ENCODE data around the gene USH1C. TPM values are rescaled to one million over a fixed set of nuclear protein-coding genes. Genes with fewer than 3 reads are reported as not detected.
A peak's percentile ranks its signal among the peaks of the same experiment; 100 is the strongest.

Gene USH1C
- total and polyA plus RNA-seq, 3 donors from 2014 or later: 1.2 to 3.7 (median 1.2) TPM

DNA sequence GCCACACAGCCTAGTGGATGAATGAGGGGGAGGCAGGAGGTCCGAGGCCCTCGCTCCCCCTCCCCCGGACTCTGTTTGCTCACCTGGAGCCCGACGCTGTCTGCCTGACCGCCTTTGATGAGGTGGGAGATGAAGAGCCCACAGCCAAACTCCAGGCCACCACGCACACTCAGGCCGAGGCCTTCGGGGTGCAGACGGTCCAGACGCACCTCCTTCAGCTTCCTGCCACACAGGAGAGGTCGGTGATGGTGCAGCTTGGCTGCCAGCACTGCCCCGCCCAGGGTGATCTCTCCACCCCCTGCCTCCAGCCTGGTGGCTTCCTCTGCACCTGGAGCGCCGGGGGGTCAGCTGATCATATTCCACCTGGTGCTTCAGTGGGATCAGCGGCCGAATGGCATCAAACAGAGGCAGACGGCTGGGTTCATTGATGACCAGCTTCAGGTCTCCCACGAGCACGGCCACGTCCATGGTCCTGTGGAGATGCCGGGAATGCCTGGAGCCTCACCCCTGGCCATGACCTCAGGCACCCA lies 13.1 kb downstream of the USH1C start:
- WGBS, 2 donors: 86% methylated on average over 22 of the region's 22 CpGs; no CpG with 5 or more reads in 1 of the 2 donors
- intact Hi-C loops (cut with DNase I; ENCODE audit: low total_unique reads): no loop called here
- no peak overlapping the region for H3K4me3 ChIP-seq

DNA sequence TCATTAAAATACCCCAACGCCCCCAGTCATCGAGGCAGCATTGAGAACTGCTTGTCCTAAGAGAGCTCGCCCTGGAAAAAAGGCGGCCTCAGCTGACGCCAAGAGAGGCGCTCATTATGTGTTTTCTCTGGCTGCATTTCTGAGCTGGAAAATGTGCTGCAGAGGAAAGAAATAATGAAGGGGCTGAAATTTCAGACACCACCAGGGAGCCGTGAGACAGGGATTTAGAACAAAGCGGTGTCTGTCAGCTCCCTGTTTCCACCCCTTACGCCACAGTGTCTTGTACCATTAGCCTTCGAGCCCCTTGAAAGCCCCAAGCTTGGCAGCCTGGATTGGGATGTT lies 14.4 kb downstream of the USH1C start:
- no peak for TF ChIP-seq POLR2A (IDR thresholded peaks at IDR 0.05)
- TF ChIP-seq, protein P1, sequence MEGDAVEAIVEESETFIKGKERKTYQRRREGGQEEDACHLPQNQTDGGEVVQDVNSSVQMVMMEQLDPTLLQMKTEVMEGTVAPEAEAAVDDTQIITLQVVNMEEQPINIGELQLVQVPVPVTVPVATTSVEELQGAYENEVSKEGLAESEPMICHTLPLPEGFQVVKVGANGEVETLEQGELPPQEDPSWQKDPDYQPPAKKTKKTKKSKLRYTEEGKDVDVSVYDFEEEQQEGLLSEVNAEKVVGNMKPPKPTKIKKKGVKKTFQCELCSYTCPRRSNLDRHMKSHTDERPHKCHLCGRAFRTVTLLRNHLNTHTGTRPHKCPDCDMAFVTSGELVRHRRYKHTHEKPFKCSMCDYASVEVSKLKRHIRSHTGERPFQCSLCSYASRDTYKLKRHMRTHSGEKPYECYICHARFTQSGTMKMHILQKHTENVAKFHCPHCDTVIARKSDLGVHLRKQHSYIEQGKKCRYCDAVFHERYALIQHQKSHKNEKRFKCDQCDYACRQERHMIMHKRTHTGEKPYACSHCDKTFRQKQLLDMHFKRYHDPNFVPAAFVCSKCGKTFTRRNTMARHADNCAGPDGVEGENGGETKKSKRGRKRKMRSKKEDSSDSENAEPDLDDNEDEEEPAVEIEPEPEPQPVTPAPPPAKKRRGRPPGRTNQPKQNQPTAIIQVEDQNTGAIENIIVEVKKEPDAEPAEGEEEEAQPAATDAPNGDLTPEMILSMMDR (IDR thresholded peaks at IDR 0.05): no peak
- Histone ChIP-seq H3K36me3 (ENCODE audit: low read depth, missing control alignments) (no peaks in the 10 kb centered on the region), H3K4me3 (no peak overlapping the region), H3K27ac (no peak overlapping the region), H3K4me1 (no peaks in the 10 kb centered on the region), H3K9me3 (no peaks in the 10 kb centered on the region), H3K27me3 (no peaks in the 10 kb centered on the region)
- intact Hi-C loops (cut with DNase I; ENCODE audit: low total_unique reads): no loop called here
- peak; percentile 51 for DNase-seq
- WGBS, 2 donors: 60 to 61% methylated on average over 10 of the region's 10 CpGs

More for the DNA sequence above, 13.1 kb downstream of the USH1C start:
- no peaks in the 10 kb centered on the region for H3K9me3 ChIP-seq
- TF ChIP-seq POLR2A (IDR thresholded peaks at IDR 0.05): no peak
- TF ChIP-seq, protein P1 (IDR thresholded peaks at IDR 0.05): no peak
- no peak overlapping the region for H3K27ac ChIP-seq
- H3K4me1 ChIP-seq: no peaks in the 10 kb centered on the region
- no peaks in the 10 kb centered on the region for H3K27me3 ChIP-seq
- DNase-seq: no peak
- no peaks in the 10 kb centered on the region for H3K36me3 ChIP-seq (ENCODE audit: low read depth, missing control alignments)

DNA sequence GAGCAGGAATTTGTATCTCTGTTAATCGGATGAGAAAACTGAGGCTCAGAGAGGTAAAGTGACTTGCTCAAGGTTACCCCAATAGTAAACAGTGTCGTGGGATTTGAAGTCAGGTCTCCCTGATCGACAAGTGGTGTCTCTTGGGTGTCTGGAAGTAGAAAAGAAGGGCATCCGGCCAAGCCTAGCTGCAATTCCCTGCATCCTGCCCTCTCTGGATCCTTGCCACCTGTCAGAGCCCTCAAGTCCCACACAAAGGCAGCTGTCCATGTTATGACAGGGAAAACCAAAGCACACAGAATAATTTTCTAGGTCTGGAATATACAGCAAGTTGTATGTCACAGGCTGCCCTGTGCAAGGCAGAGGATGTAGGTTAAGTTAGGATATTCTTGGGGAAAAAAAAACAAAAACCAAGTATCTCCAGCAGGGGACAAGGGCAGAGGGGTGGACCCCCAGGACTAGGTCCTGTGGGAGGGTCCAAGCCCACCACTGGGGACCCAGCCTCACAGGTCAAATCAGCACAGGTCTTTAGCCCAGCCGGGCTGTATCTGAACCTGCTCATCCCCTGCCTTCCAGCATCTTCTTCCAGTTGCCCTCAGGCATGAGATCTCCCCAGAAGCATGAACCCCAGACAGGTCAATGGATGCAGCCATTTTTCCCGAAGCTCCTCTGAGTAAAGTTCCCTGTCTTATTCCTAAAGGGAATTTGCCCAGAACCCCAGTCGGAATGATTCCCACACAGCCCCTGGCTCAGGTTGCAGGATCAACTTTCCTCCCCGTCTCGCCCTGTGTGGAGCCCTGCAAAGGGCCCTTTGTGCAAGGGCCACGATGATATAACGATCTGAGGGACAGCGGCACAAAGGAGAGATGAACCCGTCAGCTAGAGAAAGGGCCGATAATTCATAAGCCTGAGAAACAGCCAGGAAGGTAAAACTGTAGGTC lies 15.0 kb downstream of the USH1C start:
- Histone ChIP-seq H3K9me3 (no peaks in the 10 kb centered on the region), H3K27ac (no peak overlapping the region), H3K27me3 (no peaks in the 10 kb centered on the region), H3K36me3 (ENCODE audit: low read depth, missing control alignments) (no peaks in the 10 kb centered on the region), H3K4me3 (no peak overlapping the region), H3K4me1 (no peaks in the 10 kb centered on the region)
- WGBS, 2 donors: 47 to 53% methylated on average over 14 of the region's 14 CpGs
- TF ChIP-seq, protein P1 (IDR thresholded peaks at IDR 0.05): no peak
- no peak for TF ChIP-seq POLR2A (IDR thresholded peaks at IDR 0.05)
- DNase-seq: no peak
- intact Hi-C loops (cut with DNase I; ENCODE audit: low total_unique reads): no loop called here

DNA sequence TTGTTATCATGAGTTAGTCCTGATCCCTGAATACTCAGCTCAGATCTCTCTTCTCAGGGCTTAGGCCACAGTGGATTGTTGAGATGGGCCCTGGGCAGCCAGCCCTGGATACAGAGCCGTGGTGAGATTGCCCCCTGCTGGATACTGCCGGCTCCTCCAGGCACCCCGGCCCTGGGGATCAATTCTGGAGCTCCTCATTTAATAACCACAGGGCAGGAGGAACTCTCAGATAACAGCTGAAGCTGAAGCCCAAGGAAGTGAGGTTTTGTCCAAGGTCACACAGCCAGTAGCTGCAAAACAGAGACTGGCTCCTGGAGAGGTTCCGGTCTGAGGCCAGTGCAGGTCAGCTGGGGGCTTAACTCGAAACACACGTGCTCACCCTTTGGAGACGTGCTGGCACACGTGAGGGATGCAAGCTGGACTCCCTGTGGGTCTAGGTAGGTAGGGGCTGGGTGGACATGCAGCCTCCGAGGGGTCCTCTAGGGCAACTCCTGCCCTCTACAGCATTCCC lies 16.0 kb downstream of the USH1C start:
- TF ChIP-seq, protein P1 (IDR thresholded peaks at IDR 0.05): peak; percentile 44 to 72 (median 60)
- no peak for TF ChIP-seq POLR2A (IDR thresholded peaks at IDR 0.05)

More for the DNA sequence above, 16.0 kb downstream of the USH1C start:
- Histone ChIP-seq H3K27ac (no peak overlapping the region), H3K9me3 (no peaks in the 10 kb centered on the region), H3K4me3 (no peak overlapping the region), H3K36me3 (ENCODE audit: low read depth, missing control alignments) (no peaks in the 10 kb centered on the region), H3K27me3 (no peaks in the 10 kb centered on the region), H3K4me1 (no peaks in the 10 kb centered on the region)
- peak; percentile 67 for DNase-seq
- intact Hi-C loops (cut with DNase I; ENCODE audit: low total_unique reads): no loop called here
- 25 to 34% methylated on average over 4 to 9 of the region's 9 CpGs for WGBS, 2 donors

Measured in testis (tissue), 3 donors.